KBM-7 (cell line): ENCODE results near the gene SNX3.
"Not testable (repeated sequence)": the region's sequence is repeated elsewhere in the genome, so short reads cannot be mapped to it uniquely, and the experiment has no call there.

Experiments used
- DNase-seq: peaks from one replicate; pipeline ENCODE4 v3.0.0-alpha.2; 2015
- in situ Hi-C: fragments of 300-500 bp; cut with MboI; formaldehyde crosslinking; loops from 2 replicates; pipeline ENCODE4 v1.14.3; 2020; ENCODE audit warnings: low sequenced_read_pairs, low pct_unique_long_range_greater_than_20kb, mixed read lengths

The SNX3 gene

GRCh38 chr6:108269955-108270354 is 9.1 kb upstream of the SNX3 start:
- DNase-seq, in situ Hi-C loops: not testable (repeated sequence)

DNA sequence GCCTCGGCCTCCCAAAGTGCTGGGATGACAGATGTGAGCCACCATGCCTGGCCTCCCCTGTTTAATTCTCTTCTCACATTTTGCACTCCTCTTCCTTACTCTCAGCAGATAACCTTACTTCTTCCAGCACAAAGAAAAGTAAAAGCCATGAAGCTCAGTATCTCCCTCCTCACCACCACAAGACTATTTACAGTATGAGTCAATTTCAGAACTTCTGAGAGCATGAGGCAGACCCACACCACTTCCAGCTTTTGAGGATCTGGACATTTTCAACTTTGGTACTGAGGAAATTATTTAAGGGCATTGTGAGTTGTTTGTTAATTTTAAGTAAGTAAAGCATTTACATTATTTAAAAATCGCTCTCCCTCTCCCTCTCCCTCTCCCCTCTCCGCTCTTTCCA is 8.0 kb upstream of the SNX3 start:
- in situ Hi-C loops, result no loop called here
- DNase-seq, result no peak

GRCh38 chr6:108263371-108263770 is 2.5 kb upstream of the SNX3 start:
- in situ Hi-C loops, result no loop called here
- DNase-seq, result no peak

- in situ Hi-C loops, result no loop called here
Measured at GRCh38 chr6:108260126-108260808, 573 bp downstream of the SNX3 start.

GRCh38 chr6:108254433-108255410 is 6.1 kb downstream of the SNX3 start:
- in situ Hi-C loops, result no loop called here
- DNase-seq, result peak; percentile 38

More at GRCh38 chr6:108260126-108260808, 573 bp downstream of the SNX3 start:
- peak; percentile 62 for DNase-seq

GRCh38 chr6:108253241-108253640 is 7.6 kb downstream of the SNX3 start:
- no peak for DNase-seq
- in situ Hi-C loops, result no loop called here

- no peak for DNase-seq
- in situ Hi-C loops, result no loop called here
Measured at GRCh38 chr6:108252055-108252454, 8.8 kb downstream of the SNX3 start.

GRCh38 chr6:108251252-108251651 is 9.6 kb downstream of the SNX3 start:
- DNase-seq, result peak; percentile 19
- in situ Hi-C loops, result no loop called here

- in situ Hi-C loops, result no loop called here
- peak; percentile 75 for DNase-seq
Measured at GRCh38 chr6:108250240-108250866, 10.5 kb downstream of the SNX3 start.

- no peak for DNase-seq
- in situ Hi-C loops, result no loop called here
Measured at GRCh38 chr6:108247965-108248536, 12.8 kb downstream of the SNX3 start.

DNA sequence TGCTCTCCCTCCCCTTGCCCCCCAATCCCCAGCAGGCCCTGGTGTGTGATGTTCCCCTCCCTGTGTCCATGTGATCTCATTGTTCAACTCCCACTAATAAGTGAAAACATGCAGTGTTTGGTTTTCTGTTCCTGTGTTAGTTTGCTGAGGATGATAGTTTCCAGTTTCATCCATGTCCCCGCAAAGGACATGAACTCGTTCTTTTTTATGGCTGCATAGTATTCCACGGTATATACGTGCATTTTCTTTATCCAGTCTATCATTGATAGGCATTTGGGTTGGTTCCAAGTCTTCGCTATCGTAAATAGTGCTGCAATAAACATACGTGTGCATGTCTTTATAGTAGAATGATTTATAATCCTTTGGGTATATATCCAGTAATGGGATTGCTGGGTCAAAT is 15.7 kb downstream of the SNX3 start:
- in situ Hi-C loops, DNase-seq: not testable (repeated sequence)

GRCh38 chr6:108243836-108244235 is 17.0 kb downstream of the SNX3 start:
- no peak for DNase-seq
- in situ Hi-C loops, result no loop called here

- in situ Hi-C loops, result no loop called here
- no peak for DNase-seq
Measured at GRCh38 chr6:108242721-108243120, 18.1 kb downstream of the SNX3 start.

DNA sequence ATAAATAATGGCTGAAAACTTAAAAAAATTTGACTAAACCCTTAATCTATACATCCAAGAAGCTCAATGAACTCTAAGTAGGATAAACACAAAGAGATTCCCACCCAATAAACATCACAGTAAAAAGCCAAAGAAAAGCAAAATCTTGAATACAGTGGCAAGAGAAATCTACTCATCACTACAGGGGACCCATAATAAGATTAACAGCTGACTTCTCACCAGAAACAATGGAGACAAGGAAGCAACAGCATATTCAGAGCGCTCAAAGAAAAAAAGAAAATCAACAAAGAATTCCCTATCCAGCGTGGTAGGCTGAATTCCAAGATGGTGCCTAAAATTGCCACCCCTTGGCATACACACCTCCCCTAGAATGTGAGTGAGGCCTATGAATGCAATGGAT is 18.6 kb downstream of the SNX3 start:
- in situ Hi-C loops, result no loop called here
- DNase-seq, result no peak

DNA sequence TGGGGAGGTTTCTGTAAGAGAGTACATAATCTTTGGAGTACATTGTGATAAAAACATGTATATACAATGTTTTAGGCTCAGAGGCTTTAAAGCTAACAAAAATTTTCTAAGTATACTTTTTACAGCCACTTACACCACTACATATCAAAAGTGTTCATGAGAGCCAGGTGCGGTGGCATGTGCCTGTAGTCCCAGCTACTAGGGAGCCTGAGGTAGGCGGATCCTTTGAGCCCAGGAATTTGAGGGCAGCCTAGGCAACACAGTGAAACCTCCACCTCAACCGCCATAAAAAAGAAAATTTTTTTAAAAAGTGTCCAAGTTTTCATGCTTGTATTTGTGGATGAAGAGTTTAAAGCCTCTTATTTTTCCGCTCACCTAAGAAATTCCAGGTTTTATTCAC is 22.5 kb downstream of the SNX3 start:
- DNase-seq, result no peak
- in situ Hi-C loops, result no loop called here

DNA sequence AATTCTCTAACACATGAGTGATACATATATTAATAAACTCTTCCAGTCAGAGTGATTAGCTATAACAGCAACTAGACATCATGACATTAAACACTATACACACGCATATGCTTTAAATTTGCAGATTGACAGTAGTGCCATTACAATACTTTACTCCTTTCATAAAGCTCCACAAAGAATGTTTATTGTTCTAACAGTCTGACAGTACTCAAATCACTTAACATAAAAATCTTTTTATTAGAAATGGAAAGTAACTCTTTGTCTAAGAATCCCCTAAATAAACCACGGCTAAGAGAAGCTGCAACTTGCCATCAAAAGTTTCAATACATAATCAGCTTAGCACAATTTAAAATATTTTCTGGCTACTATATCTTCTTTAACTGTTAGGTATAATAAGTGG is 24.0 kb downstream of the SNX3 start:
- in situ Hi-C loops, result no loop called here
- no peak for DNase-seq

DNA sequence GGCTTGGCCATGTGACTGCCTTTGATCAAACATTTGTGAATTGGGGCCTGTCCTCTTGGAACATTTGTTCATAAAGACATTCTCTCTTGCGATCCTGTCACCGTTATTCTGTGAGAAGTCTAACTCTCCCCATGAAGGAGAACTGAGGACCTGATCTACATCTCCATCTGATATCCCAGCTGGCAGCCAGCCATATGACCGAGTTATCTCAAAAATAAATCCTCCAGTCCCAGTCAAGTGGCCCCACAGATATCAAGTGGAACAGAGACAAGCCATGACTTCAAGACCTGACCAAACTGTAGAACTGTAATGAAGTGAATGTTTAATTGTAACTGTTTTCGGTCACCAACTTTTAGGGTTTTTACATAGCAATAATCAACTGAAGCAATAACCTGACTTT is 25.7 kb downstream of the SNX3 start:
- in situ Hi-C loops, result no loop called here
- DNase-seq, result no peak

DNA sequence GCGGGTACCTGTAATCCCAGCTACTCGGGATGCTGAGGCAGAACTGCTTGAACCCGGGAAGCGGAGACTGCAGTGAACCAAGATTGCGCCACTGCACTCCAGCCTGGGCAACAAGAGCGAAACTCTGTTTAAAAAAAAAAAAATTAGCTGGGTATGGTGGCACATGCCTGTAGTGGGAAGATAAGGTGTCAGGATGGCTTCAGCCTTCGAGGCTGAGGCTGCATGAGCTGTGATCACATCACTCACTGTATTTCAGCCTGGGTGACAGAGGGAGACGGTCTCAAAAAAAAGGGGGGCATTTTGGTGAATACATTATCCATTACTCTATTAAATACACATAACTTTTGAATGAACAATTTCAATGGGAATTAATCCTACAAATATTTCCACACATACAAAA is 32.4 kb downstream of the SNX3 start:
- DNase-seq, result no peak
- in situ Hi-C loops, result no loop called here

DNA sequence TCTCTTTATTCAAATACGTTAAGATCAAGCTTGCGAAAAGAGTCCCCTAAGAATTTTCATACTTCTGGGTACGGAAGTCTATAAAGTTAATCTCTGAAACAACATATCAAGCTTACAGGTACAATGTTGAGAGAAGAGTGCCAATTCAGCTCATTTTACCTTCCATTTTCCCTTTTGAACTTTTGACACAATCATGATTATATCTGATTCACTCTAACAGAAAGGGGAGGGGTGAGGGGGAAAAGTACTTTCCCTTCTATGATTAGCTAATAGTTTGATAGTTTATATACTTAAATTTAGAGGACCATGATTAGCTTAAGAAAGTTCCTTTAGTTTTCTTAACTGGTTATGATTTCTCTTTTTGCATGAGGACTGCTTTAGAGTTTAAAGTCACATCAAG is 33.5 kb downstream of the SNX3 start:
- in situ Hi-C loops, result no loop called here
- DNase-seq, result no peak

GRCh38 chr6:108222504-108222903 is 38.3 kb downstream of the SNX3 start:
- peak; percentile 54 for DNase-seq
- in situ Hi-C loops, result no loop called here
